DND-41 (cell line): Measurements from ENCODE around the gene ADGRL4.

Source experiments
- ATAC-seq: fragments of 200-7000 bp; cut with Tn5 transposase; 3 replicates; pipeline ENCODE4 v1.9.1; 2021; ENCODE audit warnings: low read depth; ENCODE audit not compliant: insufficient read depth
- DNase-seq: peaks from one replicate; pipeline ENCODE4 v3.0.0-alpha.2; 2020
- H2AFZ ChIP-seq: 2 replicates; pipeline ENCODE4 v1.6.0; 2012; ENCODE audit warnings: low read depth, low read length
- H3K27ac ChIP-seq: 2 replicates; pipeline ENCODE4 v1.5.1; 2012; ENCODE audit warnings: low read length, inconsistent platforms
- H3K27me3 ChIP-seq: fragments of 200-600 bp; sonication (generic); 2 replicates; pipeline ENCODE4 v1.6.0; 2012; ENCODE audit warnings: low read length, mild to moderate bottlenecking, inconsistent platforms; ENCODE audit not compliant: insufficient read depth, poor library complexity
- H3K36me3 ChIP-seq: 2 replicates; pipeline ENCODE4 v1.5.1; 2012; ENCODE audit warnings: low read length, inconsistent platforms; ENCODE audit not compliant: insufficient read depth
- H3K4me1 ChIP-seq: 2 replicates; pipeline ENCODE4 v1.5.1; 2012; ENCODE audit warnings: mild to moderate bottlenecking, low read length; ENCODE audit not compliant: insufficient read depth
- H3K4me2 ChIP-seq: 2 replicates; pipeline ENCODE4 v1.6.0; 2012; ENCODE audit warnings: mild to moderate bottlenecking, moderate library complexity, low read length, inconsistent platforms; ENCODE audit not compliant: insufficient read depth
- H3K4me3 ChIP-seq, 2 experiments: fragments of 200-600 bp in 1 of 2; shearing (Covaris generic) in 1 of 2; 2 replicates each; pipeline ENCODE4 v1.5.1; 2012 to 2016; ENCODE audit warnings: inconsistent platforms in 2 of 2, low read length in 2 of 2, mild to moderate bottlenecking in 2 of 2, low read depth in 1 of 2, moderate library complexity in 1 of 2
- H3K79me2 ChIP-seq: 2 replicates; pipeline ENCODE4 v1.6.0; 2012; ENCODE audit warnings: low read length, inconsistent platforms; ENCODE audit not compliant: insufficient read depth
- H3K9ac ChIP-seq: 2 replicates; pipeline ENCODE4 v1.6.0; 2012; ENCODE audit warnings: low read depth, mild to moderate bottlenecking, inconsistent platforms, low read length, moderate library complexity
- H3K9me3 ChIP-seq: 2 replicates; pipeline ENCODE4 v1.5.1; 2012; ENCODE audit warnings: low read length, moderate library complexity, mild to moderate bottlenecking, inconsistent platforms; ENCODE audit not compliant: insufficient read depth, severe bottlenecking
- H4K20me1 ChIP-seq: 2 replicates; pipeline ENCODE4 v1.6.0; 2012; ENCODE audit warnings: low read length; ENCODE audit not compliant: insufficient read depth
- EZH2 ChIP-seq: IDR thresholded peaks from 3 replicates; pipeline ENCODE4 v1.6.1; 2012; ENCODE audit warnings: borderline replicate concordance, low read depth, mild to moderate bottlenecking, moderate library complexity, low read length, inconsistent platforms; ENCODE audit not compliant: severe bottlenecking
- TF ChIP-seq, protein P1 (sequence below): IDR thresholded peaks from 2 replicates; pipeline ENCODE4 v1.5.1; 2012; ENCODE audit warnings: borderline replicate concordance, low read length, moderate library complexity, mild to moderate bottlenecking; ENCODE audit not compliant: poor library complexity, severe bottlenecking; ENCODE audit errors: extremely low read depth

The ADGRL4 gene

DNA sequence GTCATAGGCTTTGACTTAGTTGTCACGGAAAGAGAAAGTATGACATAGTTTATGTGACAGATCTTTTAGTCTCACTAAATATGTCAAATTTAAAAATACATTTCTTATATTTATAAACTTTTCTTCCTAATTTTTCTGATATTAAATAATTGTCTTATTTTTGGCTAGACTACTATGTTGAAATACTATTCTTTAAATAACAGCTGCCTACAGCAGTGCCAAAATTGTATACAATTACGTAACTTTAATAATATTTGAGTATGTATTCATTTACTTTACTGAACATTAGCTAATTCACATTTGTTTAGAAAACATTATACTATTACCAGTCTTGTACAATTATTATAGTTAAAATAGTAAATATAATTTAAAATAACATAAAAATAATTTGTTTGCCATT lies 137.4 kb downstream of the ADGRL4 start:
- DNase-seq (no peak), ATAC-seq (no peak)
- no peaks in the 10 kb centered on the region for H4K20me1 ChIP-seq
- H3K36me3 ChIP-seq: no peaks in the 10 kb centered on the region
- no peak overlapping the region for H2AFZ ChIP-seq
- no peak for TF ChIP-seq EZH2
- TF ChIP-seq, protein P1, sequence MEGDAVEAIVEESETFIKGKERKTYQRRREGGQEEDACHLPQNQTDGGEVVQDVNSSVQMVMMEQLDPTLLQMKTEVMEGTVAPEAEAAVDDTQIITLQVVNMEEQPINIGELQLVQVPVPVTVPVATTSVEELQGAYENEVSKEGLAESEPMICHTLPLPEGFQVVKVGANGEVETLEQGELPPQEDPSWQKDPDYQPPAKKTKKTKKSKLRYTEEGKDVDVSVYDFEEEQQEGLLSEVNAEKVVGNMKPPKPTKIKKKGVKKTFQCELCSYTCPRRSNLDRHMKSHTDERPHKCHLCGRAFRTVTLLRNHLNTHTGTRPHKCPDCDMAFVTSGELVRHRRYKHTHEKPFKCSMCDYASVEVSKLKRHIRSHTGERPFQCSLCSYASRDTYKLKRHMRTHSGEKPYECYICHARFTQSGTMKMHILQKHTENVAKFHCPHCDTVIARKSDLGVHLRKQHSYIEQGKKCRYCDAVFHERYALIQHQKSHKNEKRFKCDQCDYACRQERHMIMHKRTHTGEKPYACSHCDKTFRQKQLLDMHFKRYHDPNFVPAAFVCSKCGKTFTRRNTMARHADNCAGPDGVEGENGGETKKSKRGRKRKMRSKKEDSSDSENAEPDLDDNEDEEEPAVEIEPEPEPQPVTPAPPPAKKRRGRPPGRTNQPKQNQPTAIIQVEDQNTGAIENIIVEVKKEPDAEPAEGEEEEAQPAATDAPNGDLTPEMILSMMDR: no peak
- no peaks in the 10 kb centered on the region for H3K9me3 ChIP-seq
- H3K79me2 ChIP-seq: no peaks in the 10 kb centered on the region
- H3K27me3 ChIP-seq: no peaks in the 10 kb centered on the region
- H3K9ac ChIP-seq: no peak overlapping the region
- H3K4me2 ChIP-seq: no peak overlapping the region
- no peak overlapping the region for H3K27ac ChIP-seq
- no peak overlapping the region for H3K4me3 ChIP-seq
- H3K4me1 ChIP-seq: no peaks in the 10 kb centered on the region

DNA sequence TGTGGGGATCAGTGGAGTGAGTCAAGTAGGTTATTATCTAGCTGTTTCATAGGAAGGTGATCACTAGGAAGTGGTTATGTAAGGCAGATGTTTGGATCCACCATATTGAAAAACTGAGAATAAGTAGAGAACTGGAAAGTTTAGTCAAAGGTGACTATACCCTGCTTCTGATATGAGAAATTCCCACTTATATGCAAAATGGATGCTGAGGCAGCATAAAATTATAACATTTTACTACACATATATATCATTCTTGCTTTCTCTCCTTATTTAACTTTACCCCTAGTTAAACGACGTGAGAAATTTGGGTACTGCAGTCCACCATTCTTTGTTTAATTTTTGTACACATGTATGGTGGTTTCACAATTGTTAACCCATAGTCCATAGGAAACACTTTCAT lies 142.4 kb downstream of the ADGRL4 start:
- no peak for TF ChIP-seq EZH2
- TF ChIP-seq, protein P1: no peak
- Histone ChIP-seq H3K4me2 (no peak overlapping the region), H3K27me3 (no peaks in the 10 kb centered on the region), H2AFZ (no peak overlapping the region), H3K79me2 (no peaks in the 10 kb centered on the region), H4K20me1 (no peaks in the 10 kb centered on the region), H3K27ac (no peak overlapping the region), H3K4me3 (no peak overlapping the region), H3K36me3 (no peaks in the 10 kb centered on the region), H3K9me3 (no peaks in the 10 kb centered on the region), H3K9ac (no peak overlapping the region), H3K4me1 (no peaks in the 10 kb centered on the region)
- ATAC-seq: no peak
- no peak for DNase-seq

DNA sequence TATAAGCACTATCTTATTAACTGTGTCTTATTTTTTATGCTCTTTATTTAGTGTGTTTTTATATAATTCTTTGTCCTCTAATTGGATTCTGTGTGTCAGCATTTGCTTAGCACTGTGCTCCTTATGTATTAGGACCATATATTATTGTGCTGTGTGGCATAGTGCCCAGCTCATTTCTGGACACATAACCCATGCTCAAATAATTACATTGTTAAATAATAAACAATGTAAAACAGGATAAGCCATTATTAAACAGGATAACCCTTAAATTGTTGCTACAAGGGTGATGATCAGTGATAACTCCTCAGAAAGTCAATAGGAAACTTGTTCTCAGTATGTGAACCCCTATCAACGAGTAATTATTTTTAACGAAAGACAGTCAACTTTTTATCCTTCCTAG lies 150.4 kb downstream of the ADGRL4 start:
- Histone ChIP-seq H3K36me3 (no peaks in the 10 kb centered on the region), H3K4me3 (no peak overlapping the region), H3K79me2 (no peaks in the 10 kb centered on the region), H3K27me3 (no peaks in the 10 kb centered on the region), H2AFZ (no peak overlapping the region), H3K4me1 (no peaks in the 10 kb centered on the region), H3K4me2 (no peak overlapping the region), H3K9ac (no peak overlapping the region), H3K27ac (no peak overlapping the region), H4K20me1 (no peaks in the 10 kb centered on the region), H3K9me3 (no peaks in the 10 kb centered on the region)
- no peak for TF ChIP-seq EZH2
- TF ChIP-seq, protein P1: no peak
- no peak for DNase-seq
- no peak for ATAC-seq

DNA sequence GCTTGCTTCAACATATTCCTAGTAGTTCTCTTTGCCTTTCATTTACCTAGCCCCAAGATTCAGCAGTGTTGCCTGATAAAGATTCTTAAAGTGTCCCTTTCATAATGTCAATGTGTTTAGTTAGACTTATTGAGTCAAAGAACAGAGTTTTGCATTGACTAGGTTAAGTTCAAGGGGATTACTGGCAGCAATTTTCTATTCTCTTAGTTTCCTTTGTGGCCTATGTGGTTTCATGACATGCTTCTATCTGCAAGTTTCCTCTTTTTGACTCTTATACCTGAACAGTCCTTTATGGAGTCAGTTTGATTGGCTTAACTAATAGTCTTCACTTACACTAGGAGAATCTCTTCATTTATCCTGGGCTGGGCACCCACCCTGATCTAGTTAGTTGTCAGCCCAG lies 151.3 kb downstream of the ADGRL4 start:
- TF ChIP-seq EZH2: no peak
- TF ChIP-seq, protein P1: no peak
- H3K9me3 ChIP-seq: no peaks in the 10 kb centered on the region
- no peak overlapping the region for H3K9ac ChIP-seq
- no peak overlapping the region for H3K4me3 ChIP-seq
- H2AFZ ChIP-seq: no peak overlapping the region
- no peak overlapping the region for H3K4me2 ChIP-seq
- no peaks in the 10 kb centered on the region for H4K20me1 ChIP-seq
- DNase-seq: no peak
- no peaks in the 10 kb centered on the region for H3K4me1 ChIP-seq
- no peaks in the 10 kb centered on the region for H3K27me3 ChIP-seq
- no peaks in the 10 kb centered on the region for H3K79me2 ChIP-seq
- no peak for ATAC-seq
- no peaks in the 10 kb centered on the region for H3K36me3 ChIP-seq
- H3K27ac ChIP-seq: no peak overlapping the region
